ENCODE results near the gene YTHDF2. TPM values are rescaled to one million over a fixed set of nuclear protein-coding genes. Genes with fewer than 3 reads are reported as not detected.
"Not testable (repeated sequence)": the region's sequence is repeated elsewhere in the genome, so short reads cannot be mapped to it uniquely, and the experiment has no call there.

YTHDF2 gene
- total RNA-seq, result 69.2 and 80.0 TPM in 2 replicates

DNA sequence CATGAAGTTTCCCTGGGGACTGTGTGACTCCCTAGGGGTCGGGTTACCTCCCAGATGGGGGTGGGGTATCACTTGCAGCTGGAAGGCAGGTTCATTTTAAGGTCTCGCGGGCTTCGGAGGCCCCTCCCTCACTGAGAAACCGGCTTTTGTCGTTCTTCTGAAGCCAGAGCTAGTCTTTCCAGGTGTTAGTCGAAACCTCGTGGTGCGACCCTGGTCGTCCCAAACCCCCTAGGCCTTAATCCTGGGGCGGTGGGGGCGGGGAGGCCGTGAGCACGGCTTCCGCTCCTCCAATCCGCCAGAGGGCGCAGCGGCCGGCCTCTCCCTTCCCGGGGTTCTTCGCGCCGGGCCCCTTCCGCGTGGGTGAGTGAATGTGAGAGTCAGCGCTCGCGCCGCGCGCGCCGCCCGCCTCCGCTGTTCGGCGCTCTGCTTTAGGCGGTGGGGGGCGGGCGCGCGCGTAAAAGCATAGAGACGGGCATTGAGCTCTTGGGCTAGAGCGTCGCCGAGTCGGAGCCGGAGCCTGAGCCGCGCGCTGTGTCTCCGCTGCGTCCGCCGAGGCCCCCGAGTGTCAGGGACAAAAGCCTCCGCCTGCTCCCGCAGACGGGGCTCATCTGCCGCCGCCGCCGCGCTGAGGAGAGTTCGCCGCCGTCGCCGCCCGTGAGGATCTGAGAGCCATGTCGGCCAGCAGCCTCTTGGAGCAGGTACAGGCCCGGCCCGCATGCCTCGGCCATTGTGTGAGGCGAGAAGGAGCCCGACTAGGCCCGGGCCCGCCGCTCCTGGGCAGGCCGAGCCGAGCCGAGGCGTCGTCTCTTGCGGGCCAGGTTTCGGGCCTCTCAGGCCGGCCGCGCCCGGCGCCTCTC lies at the start of gene YTHDF2:
Gene YTHDF2 (plus strand): TSS at position 491 of the 857 bp plus-strand sequence. CDS start 181 bp downstream, at position 672.
- DNase-seq (ENCODE audit: extremely low read depth, low read depth, low spot score), result peak; percentile 44

DNA sequence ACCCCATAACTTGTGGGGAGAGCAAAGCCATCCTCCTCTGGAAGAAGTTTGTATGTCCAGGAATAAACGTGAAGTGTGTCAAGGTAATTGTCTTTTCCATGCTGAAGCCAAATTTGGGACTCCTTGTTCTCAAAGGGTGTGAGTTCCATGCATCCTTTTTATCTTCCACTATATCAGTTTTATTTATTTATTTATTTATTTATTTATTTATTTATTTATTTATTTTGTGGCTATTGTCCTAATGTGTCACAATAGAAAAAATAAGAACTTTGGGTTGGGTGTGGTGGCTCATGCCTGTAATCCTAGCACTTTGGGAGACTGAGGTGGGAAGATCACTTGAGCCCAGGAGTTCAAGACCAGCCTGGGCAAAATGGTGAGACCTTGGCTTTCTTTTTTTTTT lies 45.1 kb upstream of the YTHDF2 start:
- DNase-seq (ENCODE audit: extremely low read depth, low read depth, low spot score), result not testable (repeated sequence)

DNA sequence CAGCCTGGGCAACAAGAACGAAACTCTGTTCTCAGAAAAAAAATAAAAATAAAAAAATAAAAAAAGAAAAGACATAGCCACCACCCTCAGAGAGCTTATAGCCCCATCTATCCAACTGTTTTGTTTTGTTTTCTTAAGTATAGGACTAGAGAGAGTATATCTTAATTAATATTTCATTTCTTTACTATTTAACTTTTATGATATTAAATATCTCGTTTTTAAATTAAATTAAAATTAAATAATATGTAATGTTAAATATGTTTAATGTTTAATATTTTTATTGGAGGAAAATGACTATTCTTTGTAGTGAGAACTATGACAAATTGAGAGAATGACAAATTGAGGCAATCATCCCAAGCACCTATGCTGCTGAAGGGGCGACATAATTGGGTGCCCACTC lies 33.1 kb upstream of the YTHDF2 start:
- DNase-seq (ENCODE audit: extremely low read depth, low read depth, low spot score), result no peak

DNA sequence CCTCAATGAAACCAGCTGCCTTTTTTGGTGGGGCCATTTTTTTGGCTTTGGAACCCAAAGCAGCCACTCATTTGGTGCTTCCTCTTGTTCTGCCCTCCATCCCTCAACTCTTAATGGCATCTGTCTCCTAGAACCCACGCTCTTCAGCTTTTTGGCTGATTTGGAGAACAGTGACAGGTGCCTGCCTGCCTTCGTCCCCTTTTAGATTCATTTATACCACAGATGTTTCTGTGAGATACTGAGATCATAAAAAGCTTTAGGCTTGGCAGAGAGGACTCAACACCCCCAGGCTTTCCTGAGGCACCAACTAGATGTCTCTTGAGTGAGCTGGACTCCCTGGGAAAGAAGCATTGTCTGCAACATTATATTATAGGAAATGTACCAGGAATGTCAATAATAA lies 20.4 kb upstream of the YTHDF2 start:
- no peak for DNase-seq (ENCODE audit: extremely low read depth, low read depth, low spot score)

DNA sequence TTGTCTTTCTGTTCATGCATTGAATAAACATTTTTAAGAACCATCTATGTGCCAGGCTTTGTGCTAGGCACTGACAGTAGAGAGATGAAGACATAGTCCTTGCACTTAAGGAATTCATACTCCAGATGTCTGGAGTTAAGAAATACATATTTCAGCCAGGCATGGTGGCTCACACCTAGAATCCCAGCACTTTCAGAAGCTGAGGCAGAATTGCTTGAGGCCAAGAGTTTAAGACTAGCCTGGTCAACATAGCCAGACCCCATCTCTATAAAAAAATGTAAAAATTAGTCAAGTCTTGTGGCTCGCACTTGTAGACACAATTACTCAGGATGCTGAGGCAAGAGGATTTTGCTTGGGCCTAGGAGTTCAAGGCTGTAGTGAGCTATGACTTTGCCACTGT lies 18.6 kb upstream of the YTHDF2 start:
- DNase-seq (ENCODE audit: extremely low read depth, low read depth, low spot score), result no peak

DNA sequence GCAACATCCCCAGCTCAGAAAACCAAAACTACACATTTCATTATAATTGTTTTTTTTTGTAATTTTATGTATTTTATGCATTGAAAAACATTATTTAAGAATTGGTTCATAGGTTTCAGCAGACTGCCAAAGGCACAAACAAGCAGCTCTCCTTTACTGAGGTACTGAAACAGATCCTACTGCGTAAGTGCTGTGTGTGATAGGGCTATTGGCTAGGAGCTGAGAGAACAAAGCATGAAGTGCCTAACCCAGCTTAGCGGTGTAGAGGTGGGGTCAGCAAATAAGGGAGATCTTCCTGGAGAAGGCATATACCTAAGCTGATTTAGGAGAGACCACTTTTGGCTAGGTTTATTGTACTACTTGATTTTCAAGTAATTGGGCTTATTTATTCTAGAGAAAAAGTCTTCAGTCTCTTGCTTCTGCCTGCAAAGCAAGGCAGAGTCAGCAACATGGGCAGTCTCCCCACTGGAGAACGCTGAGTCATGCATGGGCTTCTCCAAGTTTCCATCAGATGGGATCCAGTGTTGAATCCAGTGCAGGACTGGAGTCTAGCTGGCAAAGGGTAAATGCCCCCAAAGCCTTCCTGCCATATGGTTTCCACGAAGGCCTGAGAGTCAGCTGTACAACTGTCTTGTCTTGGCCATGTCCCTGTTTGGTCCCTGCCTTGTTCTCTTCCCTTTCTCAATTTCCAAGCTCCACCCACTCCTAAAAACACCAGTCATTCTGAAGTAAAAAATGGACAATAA lies 18.0 kb upstream of the YTHDF2 start:
- no peak for DNase-seq (ENCODE audit: extremely low read depth, low read depth, low spot score)

DNA sequence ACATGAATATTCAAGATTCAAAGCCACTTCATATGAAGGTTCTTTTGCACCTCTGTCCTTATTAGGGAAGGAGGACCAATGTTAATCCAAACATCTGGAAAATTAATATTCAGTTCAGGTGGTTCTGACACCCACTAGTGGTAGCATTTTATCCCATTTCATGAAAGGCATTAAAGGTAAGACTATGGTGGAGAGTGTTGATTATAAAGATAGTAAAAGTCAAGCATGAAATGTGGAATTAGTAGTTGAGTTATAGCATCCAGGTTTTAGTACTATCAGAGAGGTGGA lies 17.5 kb upstream of the YTHDF2 start:
- DNase-seq (ENCODE audit: extremely low read depth, low read depth, low spot score), result no peak

DNA sequence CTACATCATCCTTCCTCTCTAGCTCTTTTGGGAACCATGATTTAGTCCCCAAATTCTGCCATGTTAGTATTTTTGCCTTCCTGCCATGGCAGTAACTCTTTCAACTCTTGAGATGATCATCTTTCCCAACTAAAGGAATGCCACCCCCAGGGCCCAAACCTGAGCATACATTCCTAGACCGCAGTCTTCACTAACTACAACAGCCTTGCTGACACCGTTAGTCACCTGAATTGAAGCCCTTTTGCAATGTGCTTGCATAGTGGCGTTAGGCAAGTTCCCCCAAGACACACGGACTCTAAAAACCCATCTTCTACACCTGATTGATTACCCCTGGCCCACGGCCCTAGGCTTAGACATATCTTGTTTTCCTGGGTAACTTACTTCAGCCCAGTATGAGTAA lies 16.4 kb upstream of the YTHDF2 start:
- no peak for DNase-seq (ENCODE audit: extremely low read depth, low read depth, low spot score)

DNA sequence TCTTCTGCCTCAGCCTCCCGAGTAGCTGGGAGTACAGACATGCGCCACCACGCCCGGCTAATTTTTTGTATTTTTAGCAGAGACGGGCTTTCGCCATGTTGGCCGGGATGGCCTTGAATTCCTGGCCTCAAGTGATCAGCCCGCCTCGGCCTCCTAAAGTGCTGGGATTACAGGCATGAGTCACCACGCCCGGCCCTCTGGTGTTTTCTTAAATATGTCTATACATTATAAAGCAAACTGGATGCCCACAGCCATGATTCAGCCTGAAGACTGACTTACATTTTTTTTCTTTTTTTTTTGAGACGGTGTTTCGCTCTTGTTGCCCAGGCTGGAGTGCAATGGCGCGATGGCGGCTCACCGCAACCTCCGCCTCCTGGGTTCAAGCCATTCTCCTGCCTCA lies 14.8 kb upstream of the YTHDF2 start:
- DNase-seq (ENCODE audit: extremely low read depth, low read depth, low spot score), result not testable (repeated sequence)

DNA sequence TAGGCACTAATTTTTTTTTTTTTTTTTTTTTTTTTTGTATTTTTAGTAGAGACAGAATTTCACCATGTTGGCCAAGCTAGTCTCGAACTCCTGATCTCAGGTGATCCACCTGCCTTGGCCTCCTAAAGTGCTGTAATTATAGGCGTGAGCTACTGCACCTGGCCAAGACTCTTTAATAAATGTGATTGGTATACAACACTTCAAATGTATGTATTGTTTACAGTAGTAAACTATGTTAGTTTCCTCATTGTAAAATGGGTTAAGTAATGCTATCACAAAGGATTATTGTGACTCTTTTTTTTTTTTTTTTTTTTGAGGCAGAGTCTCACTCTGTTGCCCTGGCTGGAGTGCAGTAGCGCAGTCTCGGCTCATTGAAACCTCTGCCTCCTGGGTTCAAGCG lies 11.4 kb upstream of the YTHDF2 start:
- not testable (repeated sequence) for DNase-seq (ENCODE audit: extremely low read depth, low read depth, low spot score)

DNA sequence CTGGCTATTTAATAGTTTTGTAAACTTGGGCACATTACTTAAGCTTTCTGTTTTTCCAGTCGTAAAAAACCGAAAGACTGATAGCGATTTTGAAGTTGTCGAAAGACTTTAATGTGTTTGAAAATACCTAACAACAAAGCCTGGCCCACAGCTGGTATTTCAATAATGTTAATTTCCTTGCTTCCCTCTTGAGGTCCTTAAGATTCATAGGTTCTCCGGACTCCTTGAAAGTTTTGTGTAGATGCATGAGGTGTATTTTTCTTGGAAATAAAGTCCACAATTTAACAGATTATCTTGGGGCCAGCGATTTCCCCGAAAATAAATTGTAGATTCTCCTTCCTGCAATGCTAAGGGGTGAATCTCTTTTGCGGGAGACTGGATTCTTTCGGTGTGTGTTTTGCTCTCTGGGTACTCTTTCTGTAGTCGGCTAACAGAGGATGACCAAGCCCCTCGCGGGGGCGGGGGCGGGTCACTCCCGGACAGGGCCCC lies 735 bp upstream of the YTHDF2 start:
- no peak for DNase-seq (ENCODE audit: extremely low read depth, low read depth, low spot score)

DNA sequence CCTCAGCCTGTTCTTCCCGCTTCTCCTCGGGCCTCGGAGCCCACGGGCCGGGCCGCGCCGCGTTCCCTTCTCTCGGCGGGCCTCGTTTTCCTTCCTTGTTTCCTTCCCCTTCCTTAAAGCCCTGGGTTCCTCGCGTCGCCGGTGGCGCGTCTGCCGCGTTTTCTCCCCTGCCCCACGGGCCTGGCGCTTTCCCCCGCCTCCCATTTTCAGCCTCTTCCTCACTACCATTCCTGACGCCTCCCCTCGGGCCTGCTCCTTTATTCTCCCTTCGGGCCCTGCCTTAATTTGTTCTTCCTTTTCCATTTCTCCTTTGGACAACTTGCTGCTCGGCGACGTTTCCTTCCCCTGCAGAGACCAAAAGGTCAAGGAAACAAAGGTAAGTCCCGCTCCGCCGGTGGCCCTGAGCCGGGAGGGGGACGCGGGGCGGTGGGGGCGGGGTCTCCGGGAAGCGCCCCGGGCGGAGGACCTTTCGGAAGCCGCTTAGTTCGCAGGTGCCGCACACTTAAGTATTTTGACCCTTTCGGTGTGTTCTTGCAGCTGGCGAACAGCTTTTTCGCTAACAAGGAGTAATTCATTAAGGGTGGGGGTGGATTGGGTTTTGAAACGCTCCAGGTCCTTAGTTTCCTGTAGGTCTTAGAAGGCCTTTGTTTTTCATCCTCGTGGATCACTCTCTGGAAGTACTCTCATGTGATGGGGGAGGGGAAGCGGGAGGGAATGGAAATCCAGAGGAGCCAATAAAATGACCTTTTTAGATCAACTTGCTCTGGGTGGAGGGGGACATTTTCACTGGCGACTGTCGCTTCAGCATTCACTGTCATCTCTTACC lies 780 bp downstream of the YTHDF2 start:
- no peak for DNase-seq (ENCODE audit: extremely low read depth, low read depth, low spot score)

DNA sequence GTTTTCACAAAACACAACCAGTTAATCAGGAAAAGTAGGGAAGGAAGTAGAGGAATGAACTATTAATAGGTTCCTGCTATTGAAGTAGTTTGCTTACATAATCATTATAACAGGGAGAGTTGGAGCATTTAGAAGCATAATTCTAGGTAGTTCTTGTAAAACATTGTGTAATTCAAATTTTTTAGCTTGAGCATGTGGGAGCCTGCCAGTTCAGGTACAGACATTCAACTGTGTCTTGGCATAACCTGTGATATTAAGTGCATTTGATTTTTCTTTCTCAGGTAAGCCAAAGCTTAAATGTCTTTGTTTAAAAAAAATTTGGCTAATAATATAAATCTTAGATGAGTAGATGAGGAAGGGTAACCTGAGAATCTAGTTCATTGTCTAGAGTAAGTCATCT lies 3.4 kb downstream of the YTHDF2 start:
- no peak for DNase-seq (ENCODE audit: extremely low read depth, low read depth, low spot score)

DNA sequence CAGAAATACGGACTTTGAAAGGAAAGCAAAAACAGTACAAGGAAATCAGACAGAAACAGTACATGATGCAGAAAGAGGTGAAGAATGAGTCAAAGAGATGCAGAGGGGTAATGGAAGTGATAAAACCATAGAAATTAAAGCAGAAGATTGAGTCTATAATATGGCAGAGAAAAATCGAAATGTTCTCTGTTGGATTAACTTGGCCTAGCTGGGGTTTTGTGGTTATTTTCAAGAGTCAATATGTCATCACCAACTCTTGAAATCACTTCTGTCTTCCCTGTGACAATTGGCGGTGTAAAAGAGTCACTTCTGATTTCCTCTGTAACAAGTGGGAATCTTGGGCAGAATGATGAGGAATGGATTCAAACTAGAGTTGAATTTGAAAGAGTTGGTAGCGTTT lies 7.4 kb downstream of the YTHDF2 start:
- DNase-seq (ENCODE audit: extremely low read depth, low read depth, low spot score), result no peak

DNA sequence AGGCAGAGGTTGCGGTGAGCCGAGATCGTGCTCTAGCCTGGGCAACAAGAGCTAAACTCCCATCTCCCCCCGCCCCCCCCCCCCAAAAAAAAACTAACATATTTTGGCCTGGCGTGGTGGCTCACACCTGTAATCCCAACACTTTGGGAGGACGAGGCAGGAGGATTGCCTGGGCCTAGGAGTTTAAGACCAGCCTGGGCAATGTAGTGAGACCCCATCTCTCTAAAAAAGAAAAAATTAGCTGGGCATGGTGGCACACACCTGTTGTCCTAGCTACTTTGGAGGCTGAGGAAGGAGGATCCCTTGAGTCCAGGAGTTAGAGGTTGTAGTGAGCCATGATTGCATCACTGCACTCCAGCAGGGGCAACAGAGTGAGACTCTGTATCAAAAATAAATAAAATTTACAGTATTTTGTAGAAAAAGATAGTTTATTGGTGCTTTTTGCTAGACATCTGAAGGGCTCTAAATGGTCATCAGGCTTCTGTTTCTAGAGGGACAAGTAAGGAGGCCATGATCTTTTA lies 9.0 kb downstream of the YTHDF2 start:
- DNase-seq (ENCODE audit: extremely low read depth, low read depth, low spot score), result no peak

DNA sequence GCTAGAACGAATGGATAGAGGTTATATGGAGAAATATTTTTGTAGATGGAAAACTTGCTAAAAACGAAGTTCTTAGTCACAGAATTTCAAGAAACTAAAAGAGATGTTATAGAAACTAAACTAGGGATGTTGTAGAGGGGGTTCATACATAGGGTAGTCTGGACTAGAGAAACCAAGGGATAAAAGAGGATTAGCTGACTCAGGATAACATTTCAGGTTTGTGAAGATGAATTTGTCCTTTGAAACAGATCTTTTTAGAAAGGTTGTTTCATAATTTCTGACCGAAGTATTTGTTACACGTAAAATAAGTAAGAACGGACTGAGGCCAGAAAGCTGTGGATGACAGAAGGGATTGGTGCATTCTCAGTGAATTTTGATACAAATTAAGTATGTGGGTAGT lies 13.6 kb downstream of the YTHDF2 start:
- DNase-seq (ENCODE audit: extremely low read depth, low read depth, low spot score), result no peak

DNA sequence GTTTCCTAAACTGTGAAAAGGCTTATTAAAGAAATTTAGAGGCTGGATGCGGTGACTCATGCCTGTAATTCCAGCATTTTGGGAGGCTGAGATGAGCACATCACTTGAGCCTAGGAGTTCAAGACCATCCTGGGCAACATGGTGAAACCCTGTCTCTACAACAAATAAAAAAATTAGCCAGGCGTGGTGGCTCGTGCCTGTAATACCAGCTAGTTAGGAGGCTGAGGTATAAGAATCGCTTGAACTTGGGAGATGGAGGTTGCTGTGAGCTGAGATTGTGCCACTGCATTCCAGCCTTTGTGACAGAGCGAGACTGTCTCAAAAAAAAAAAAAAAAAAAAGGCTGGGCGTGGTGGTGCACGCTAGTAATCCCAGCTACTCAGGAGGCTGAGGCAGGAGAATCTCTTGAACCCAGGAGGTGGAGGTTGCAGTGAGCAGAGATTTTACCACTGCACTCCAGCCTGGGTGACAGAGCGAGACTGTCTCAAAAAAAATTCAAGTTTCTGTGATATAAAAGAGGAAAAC lies 14.1 kb downstream of the YTHDF2 start:
- not testable (repeated sequence) for DNase-seq (ENCODE audit: extremely low read depth, low read depth, low spot score)

DNA sequence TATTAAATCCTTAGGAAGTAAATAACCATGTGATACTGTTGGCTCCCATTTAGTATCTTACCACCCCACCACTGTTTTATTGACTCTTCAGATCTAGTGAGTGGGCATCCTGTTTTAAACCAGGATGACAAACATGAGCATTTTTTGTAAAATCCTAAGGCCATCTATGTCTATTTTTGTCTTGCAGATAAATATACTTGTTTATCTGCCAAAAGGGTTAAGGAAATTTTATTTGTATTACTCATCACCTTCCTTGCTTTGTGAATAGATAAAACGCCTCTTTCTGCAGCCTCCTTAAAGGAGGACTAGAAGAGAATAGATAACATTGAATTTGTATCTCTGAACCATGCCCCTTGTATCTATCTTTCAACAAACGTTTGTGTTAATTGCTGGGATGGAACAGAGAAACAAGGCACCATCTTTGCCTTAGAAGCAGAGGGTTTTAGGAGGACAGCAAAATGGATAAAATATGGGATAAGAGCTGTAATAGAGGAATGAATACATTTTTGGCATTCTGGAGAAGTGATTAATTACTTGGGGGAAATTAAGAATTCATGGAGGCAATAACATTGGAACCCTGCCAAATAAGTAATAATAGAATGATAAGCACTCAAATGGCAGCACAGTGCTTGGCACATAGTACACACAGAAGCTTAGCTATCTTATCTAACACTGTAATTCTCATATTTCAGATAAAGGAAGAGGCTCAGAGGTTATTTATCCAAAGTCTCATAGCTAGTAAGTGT lies 14.7 kb downstream of the YTHDF2 start:
- no peak for DNase-seq (ENCODE audit: extremely low read depth, low read depth, low spot score)

DNA sequence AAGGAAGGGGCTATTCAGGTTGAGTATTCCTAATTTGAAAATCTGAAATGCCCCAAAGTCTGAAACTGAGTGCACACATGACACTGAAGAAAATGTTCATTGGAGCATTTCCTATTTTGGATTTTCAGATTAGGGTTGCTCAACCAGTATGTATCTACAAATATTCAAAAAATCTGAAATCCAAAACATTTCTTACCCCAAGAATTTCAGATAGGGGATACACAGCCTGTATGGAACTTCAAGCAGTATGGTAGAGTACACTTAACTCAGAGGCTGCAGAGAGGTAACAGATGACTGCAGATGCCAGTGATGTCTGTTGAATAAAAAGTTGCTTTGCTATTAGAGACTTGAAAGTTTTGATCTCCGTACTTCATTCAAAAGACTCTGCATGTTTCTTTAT lies 19.0 kb downstream of the YTHDF2 start:
- DNase-seq (ENCODE audit: extremely low read depth, low read depth, low spot score), result no peak

DNA sequence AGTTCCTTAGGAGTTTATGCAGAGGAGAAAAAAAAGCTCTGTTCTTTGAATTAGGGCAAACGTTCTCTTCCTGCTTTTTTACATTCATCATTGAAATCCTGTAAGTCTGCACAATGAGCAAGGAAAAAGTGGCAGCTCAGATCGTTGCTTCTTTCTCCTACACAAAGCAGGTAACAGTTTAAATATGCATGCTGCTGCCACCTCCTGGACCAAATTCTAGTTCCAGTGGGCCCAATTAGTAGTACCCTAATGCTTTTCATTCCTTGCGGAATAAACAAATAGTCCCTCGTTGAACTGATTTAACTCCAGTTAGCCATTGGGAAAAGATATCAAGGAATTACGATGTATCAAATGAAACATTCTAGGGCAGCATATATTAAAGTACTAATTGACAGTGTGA lies 20.1 kb downstream of the YTHDF2 start:
- DNase-seq (ENCODE audit: extremely low read depth, low read depth, low spot score), result no peak
